Activated CD4-positive, alpha-beta T cell treated with anti-CD3 and anti-CD28 coated beads, Interleukin-10, Interleukin-2, amounts not matched to agents 100 ng/mL and 50 ng/mL, durations not matched to agents 16 hours and 8 hours (primary cell): ENCODE measurements around the gene C9orf50.
"Not testable (repeated sequence)": the region's sequence is repeated elsewhere in the genome, so short reads cannot be mapped to it uniquely, and the experiment has no call there.

ENCODE experiments used
- DNase-seq: peaks from one replicate; pipeline ENCODE4 v3.0.0-alpha.2; 2020

C9orf50 gene

GRCh38 chr9:129646654-129647053, 25.8 kb upstream of the C9orf50 start:
- no peak for DNase-seq

GRCh38 chr9:129646252-129646651, 25.4 kb upstream of the C9orf50 start:
- DNase-seq: no peak

GRCh38 chr9:129644902-129645301, 24.0 kb upstream of the C9orf50 start:
- no peak for DNase-seq

- no peak for DNase-seq
Observed at GRCh38 chr9:129644365-129644764, 23.5 kb upstream of the C9orf50 start.

GRCh38 chr9:129643706-129644105, 22.8 kb upstream of the C9orf50 start:
- no peak for DNase-seq

GRCh38 chr9:129641750-129642585, 21.1 kb upstream of the C9orf50 start, which contains the start of gene ASB6:
TSS of gene ASB6 (minus strand) at chr9:129642151. CDS start at chr9:129641999, 152 bp downstream.
- peak; percentile 96 for DNase-seq

GRCh38 chr9:129640871-129641749, 20.2 kb upstream of the C9orf50 start:
- DNase-seq: no peak

GRCh38 chr9:129640086-129640870, 19.4 kb upstream of the C9orf50 start:
- DNase-seq: no peak

- DNase-seq: no peak
Observed at GRCh38 chr9:129639756-129640085, 18.8 kb upstream of the C9orf50 start.

- no peak for DNase-seq
Observed at GRCh38 chr9:129639034-129639630, 18.2 kb upstream of the C9orf50 start.

GRCh38 chr9:129637673-129638439, 17.0 kb upstream of the C9orf50 start:
- no peak for DNase-seq

GRCh38 chr9:129637102-129637501, 16.2 kb upstream of the C9orf50 start:
- DNase-seq: no peak

GRCh38 chr9:129636343-129636742, 15.4 kb upstream of the C9orf50 start:
- not testable (repeated sequence) for DNase-seq

GRCh38 chr9:129635099-129636065, 14.5 kb upstream of the C9orf50 start:
- DNase-seq: no peak

GRCh38 chr9:129633848-129634247, 12.9 kb upstream of the C9orf50 start:
- DNase-seq: no peak

- DNase-seq: no peak
Observed at GRCh38 chr9:129633207-129633606, 12.3 kb upstream of the C9orf50 start.

GRCh38 chr9:129632460-129632859, 11.6 kb upstream of the C9orf50 start:
- no peak for DNase-seq

- DNase-seq: no peak
Observed at GRCh38 chr9:129631674-129632129, 10.8 kb upstream of the C9orf50 start.

GRCh38 chr9:129630967-129631673, 10.2 kb upstream of the C9orf50 start:
- no peak for DNase-seq
